Smooth muscle cell (in vitro differentiated cells): Measurements from ENCODE around the gene SLC8A3. TPM values are rescaled to one million over a fixed set of nuclear protein-coding genes. Genes with fewer than 3 reads are reported as not detected.

Experiments
- DNase-seq: peaks from one replicate; lab custom pipeline; 2025; ENCODE audit not compliant: unreplicated experiment; lab: John Stamatoyannopoulos, UW
- H2AFZ ChIP-seq: fragments of 200-600 bp; sonication (generic); 2 replicates; pipeline ENCODE4 v1.6.0; 2016; ENCODE audit warnings: antibody characterized with exemption, low read depth, mild to moderate bottlenecking
- H3F3A ChIP-seq: fragments of 200-600 bp; sonication (generic); 2 replicates; pipeline ENCODE4 v1.6.0; 2017; ENCODE audit warnings: antibody characterized with exemption, low read depth
- H3K27ac ChIP-seq: fragments of 200-600 bp; sonication (generic); 2 replicates; pipeline ENCODE4 v1.5.1; 2016; ENCODE audit warnings: low read depth, mild to moderate bottlenecking
- H3K27me3 ChIP-seq: fragments of 200-600 bp; sonication (generic); 2 replicates; pipeline ENCODE4 v1.6.1; 2016; ENCODE audit warnings: low read depth, mild to moderate bottlenecking
- H3K36me3 ChIP-seq: fragments of 200-600 bp; sonication (generic); 2 replicates; pipeline ENCODE4 v1.5.1; 2016; ENCODE audit warnings: low read depth
- H3K4me1 ChIP-seq: fragments of 200-600 bp; sonication (generic); 2 replicates; pipeline ENCODE4 v1.5.1; 2016; ENCODE audit warnings: low read depth
- H3K4me2 ChIP-seq: fragments of 200-600 bp; sonication (generic); 2 replicates; pipeline ENCODE4 v1.6.0; 2016; ENCODE audit warnings: mild to moderate bottlenecking
- H3K4me3 ChIP-seq: fragments of 200-600 bp; sonication (generic); 2 replicates; pipeline ENCODE4 v1.5.1; 2016; ENCODE audit warnings: mild to moderate bottlenecking
- H3K79me2 ChIP-seq: fragments of 200-600 bp; sonication (generic); 2 replicates; pipeline ENCODE4 v1.6.0; 2016; ENCODE audit warnings: low read depth, mild to moderate bottlenecking
- H3K9ac ChIP-seq: fragments of 200-600 bp; sonication (generic); 2 replicates; pipeline ENCODE4 v1.6.0; 2016; ENCODE audit warnings: low read depth
- H3K9me3 ChIP-seq: fragments of 200-600 bp; sonication (generic); replicated peaks from 2 replicates; pipeline ENCODE4 v1.5.1; 2016; ENCODE audit warnings: low read depth
- H4K20me1 ChIP-seq: fragments of 200-600 bp; sonication (generic); 2 replicates; pipeline ENCODE4 v1.6.0; 2016; ENCODE audit warnings: low read depth
- WGBS: methylation state at CpG from one replicate; pipeline ENCODE4 v1.1.7; 2016; ENCODE audit warnings: low lambda C conversion rate; 5-methylcytosine and 5-hydroxymethylcytosine counted together
- polyA plus RNA-seq: library from polyadenylated mRNA; unstranded; fragments of >200 nt; fragmentation: Nextera tagmentation; extraction: Ambion mirVana; gene quantifications from 2 replicates; pipeline ENCODE4 v1.2.1, GENCODE V29; 2016
- total RNA-seq: library from RNA; depleted of rRNA; stranded (reverse); fragments of >200 nt; gene quantifications from 2 replicates; pipeline ENCODE4 v1.2.3, GENCODE V29; 2014
- TF ChIP-seq, protein P1 (sequence below): fragments of 200-600 bp; sonication (generic); IDR thresholded peaks from 2 replicates; pipeline ENCODE4 v1.5.1; 2017; ENCODE audit warnings: borderline replicate concordance, mild to moderate bottlenecking, antibody characterized with exemption; ENCODE audit not compliant: insufficient read depth, poor library complexity, severe bottlenecking

The SLC8A3 gene
- total and polyA plus RNA-seq, 2 experiments from 2014 or later: not detected

- Histone ChIP-seq H2AFZ (no peak overlapping the region), H3K4me2 (no peak overlapping the region)
These were observed 36.7 kb downstream of the SLC8A3 start for GRCh38 chr14:70152081-70152480.

DNA sequence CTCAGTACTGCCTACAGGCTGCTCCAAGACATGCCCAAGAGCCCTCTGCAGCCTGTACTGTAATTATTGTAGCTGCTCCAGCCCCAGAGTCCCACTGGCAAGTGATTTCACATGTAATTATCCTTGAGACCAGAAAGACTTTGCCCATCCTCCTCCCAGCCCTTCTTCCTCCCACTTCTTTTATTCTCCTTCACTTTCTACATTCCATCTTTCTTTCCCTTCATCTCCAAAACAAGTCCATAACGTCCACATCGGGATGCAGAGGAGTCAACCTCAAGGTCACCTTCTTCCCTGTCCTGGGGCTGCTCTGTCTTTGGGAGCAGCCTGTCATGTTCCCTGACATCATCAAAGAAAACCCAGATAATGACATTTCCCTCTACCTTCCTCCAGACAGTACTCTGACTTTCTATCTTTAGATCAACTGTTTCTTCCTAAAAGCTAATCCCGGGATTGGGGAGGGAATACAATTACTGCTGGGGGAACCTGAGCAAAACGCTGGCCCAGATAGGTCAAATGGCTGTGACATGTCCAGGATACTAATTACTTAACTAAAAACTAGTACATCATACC, 39.1 kb downstream of the SLC8A3 start:
- WGBS: 68% methylated on average over 4 of the region's 4 CpGs

More at GRCh38 chr14:70152081-70152480, 36.7 kb downstream of the SLC8A3 start:
- H3K27ac ChIP-seq: no peak overlapping the region
- no peaks in the 10 kb centered on the region for H3K4me1 ChIP-seq
- H3K36me3 ChIP-seq: no peaks in the 10 kb centered on the region
- H3K79me2 ChIP-seq: no peaks in the 10 kb centered on the region
- 93% methylated on average over 3 of the region's 3 CpGs for WGBS
- no peak overlapping the region for H3K9ac ChIP-seq
- no peak for DNase-seq
- no peaks in the 10 kb centered on the region for H3K27me3 ChIP-seq
- no peaks in the 10 kb centered on the region for H3F3A ChIP-seq
- no peaks in the 10 kb centered on the region for H3K9me3 ChIP-seq
- TF ChIP-seq, protein P1, sequence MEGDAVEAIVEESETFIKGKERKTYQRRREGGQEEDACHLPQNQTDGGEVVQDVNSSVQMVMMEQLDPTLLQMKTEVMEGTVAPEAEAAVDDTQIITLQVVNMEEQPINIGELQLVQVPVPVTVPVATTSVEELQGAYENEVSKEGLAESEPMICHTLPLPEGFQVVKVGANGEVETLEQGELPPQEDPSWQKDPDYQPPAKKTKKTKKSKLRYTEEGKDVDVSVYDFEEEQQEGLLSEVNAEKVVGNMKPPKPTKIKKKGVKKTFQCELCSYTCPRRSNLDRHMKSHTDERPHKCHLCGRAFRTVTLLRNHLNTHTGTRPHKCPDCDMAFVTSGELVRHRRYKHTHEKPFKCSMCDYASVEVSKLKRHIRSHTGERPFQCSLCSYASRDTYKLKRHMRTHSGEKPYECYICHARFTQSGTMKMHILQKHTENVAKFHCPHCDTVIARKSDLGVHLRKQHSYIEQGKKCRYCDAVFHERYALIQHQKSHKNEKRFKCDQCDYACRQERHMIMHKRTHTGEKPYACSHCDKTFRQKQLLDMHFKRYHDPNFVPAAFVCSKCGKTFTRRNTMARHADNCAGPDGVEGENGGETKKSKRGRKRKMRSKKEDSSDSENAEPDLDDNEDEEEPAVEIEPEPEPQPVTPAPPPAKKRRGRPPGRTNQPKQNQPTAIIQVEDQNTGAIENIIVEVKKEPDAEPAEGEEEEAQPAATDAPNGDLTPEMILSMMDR: no peak
- H3K4me3 ChIP-seq: no peak overlapping the region
- H4K20me1 ChIP-seq: no peaks in the 10 kb centered on the region

DNA sequence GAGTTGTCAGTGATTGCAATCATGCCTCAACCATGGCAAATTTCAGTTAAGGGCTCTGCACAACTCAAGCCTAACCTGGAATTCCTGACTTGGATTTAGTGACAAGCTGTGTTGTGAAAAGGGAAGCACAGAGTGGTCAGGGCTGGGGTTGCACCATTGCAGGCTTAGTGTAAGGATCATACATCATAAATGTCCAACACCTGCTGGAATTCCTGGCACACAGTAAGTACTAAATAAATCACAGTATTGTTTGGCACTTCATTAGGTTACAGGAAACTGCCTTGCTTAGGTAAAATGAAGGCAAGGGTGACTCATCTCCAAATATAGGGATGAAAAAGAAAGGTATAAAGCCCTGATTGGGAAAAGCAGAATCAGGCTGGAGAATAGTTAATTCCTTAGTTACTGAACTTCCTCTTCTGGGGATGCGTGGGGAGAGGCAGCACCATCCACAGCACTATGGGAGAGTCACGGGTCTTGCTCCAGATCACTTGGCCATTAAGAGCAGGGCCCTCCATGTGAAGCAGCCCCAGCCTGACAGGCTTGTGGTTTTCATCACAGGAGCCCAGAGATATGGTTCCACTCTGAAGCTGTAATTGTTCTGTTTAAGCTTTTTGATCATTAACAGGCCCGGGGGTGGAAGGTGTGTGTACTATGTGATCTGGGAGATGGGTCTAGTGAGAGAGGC, 39.7 kb downstream of the SLC8A3 start:
- Histone ChIP-seq H3K9ac (no peak overlapping the region), H3F3A (no peaks in the 10 kb centered on the region), H3K27me3 (peaks cover 4% of the 10 kb centered on the region), H3K79me2 (no peaks in the 10 kb centered on the region), H3K4me3 (no peak overlapping the region), H2AFZ (no peak overlapping the region), H3K4me2 (no peak overlapping the region), H3K36me3 (no peaks in the 10 kb centered on the region), H3K4me1 (no peaks in the 10 kb centered on the region), H3K27ac (no peak overlapping the region), H3K9me3 (no peaks in the 10 kb centered on the region), H4K20me1 (no peaks in the 10 kb centered on the region)
- DNase-seq: no peak
- 40% methylated on average over 3 of the region's 3 CpGs for WGBS
- TF ChIP-seq, protein P1: no peak

More for the DNA sequence above, 39.1 kb downstream of the SLC8A3 start:
- H3K9ac ChIP-seq: no peak overlapping the region
- no peak overlapping the region for H2AFZ ChIP-seq
- H3F3A ChIP-seq: no peaks in the 10 kb centered on the region
- no peaks in the 10 kb centered on the region for H3K9me3 ChIP-seq
- H3K79me2 ChIP-seq: no peaks in the 10 kb centered on the region
- H3K36me3 ChIP-seq: no peaks in the 10 kb centered on the region
- no peaks in the 10 kb centered on the region for H3K4me1 ChIP-seq
- TF ChIP-seq, protein P1: no peak
- H3K4me3 ChIP-seq: no peak overlapping the region
- no peak for DNase-seq
- no peak overlapping the region for H3K27ac ChIP-seq
- no peak overlapping the region for H3K4me2 ChIP-seq
- H4K20me1 ChIP-seq: no peaks in the 10 kb centered on the region
- peaks cover 4% of the 10 kb centered on the region for H3K27me3 ChIP-seq

- Histone ChIP-seq H3K9me3 (no peaks in the 10 kb centered on the region), H3F3A (no peaks in the 10 kb centered on the region), H3K4me1 (no peaks in the 10 kb centered on the region), H4K20me1 (no peaks in the 10 kb centered on the region), H3K79me2 (no peaks in the 10 kb centered on the region), H3K4me3 (no peak overlapping the region), H3K27me3 (peaks cover 4% of the 10 kb centered on the region), H3K4me2 (no peak overlapping the region), H2AFZ (no peak overlapping the region), H3K36me3 (no peaks in the 10 kb centered on the region), H3K9ac (no peak overlapping the region), H3K27ac (no peak overlapping the region)
- 94% methylated on average over 3 of the region's 3 CpGs for WGBS
- DNase-seq: no peak
- TF ChIP-seq, protein P1: no peak
These were observed 40.4 kb downstream of the SLC8A3 start for GRCh38 chr14:70148351-70148750.
